CD14-positive monocyte (primary cell): ENCODE measurements around the gene FNIP1. TPM values are rescaled to one million over a fixed set of nuclear protein-coding genes. Genes with fewer than 3 reads are reported as not detected.

Experiments
- DNase-seq, 3 donors: peaks; one replicate each; pipeline ENCODE4 v3.0.0-alpha.2; 2011 to 2022
- H2AFZ ChIP-seq: 2 replicates; pipeline ENCODE4 v1.6.0; 2012; ENCODE audit warnings: mild to moderate bottlenecking, low read depth, low read length, inconsistent platforms; ENCODE audit not compliant: insufficient read depth, poor library complexity, severe bottlenecking
- H3K27ac ChIP-seq, 2 donors: 1 replicate in 1 of 2; 2 replicates in 1 of 2; pipeline ENCODE4 v1.5.1; 2012 to 2013; ENCODE audit warnings: low read length in 2 of 2, control low read depth in 1 of 2, inconsistent platforms in 1 of 2, low read depth in 1 of 2, mild to moderate bottlenecking in 1 of 2
- H3K27me3 ChIP-seq, 2 donors: one replicate each; pipeline versions ENCODE4 v1.6.0 to v1.6.1; 2011 to 2013; ENCODE audit warnings: low read length in 2 of 2; ENCODE audit not compliant: control insufficient read depth in 2 of 2, insufficient read depth in 2 of 2
- H3K36me3 ChIP-seq, 2 donors: replicated peaks in 1 of 2; 1 replicate in 1 of 2; 2 replicates in 1 of 2; pipeline versions ENCODE4 v1.5.1 to v1.6.1; 2012 to 2013; ENCODE audit warnings: low read length in 2 of 2, control low read depth in 1 of 2, inconsistent platforms in 1 of 2, mild to moderate bottlenecking in 1 of 2; ENCODE audit not compliant: insufficient read depth in 2 of 2, control insufficient read depth in 1 of 2
- H3K4me1 ChIP-seq, 2 donors: 1 replicate in 1 of 2; 2 replicates in 1 of 2; pipeline versions ENCODE4 v1.5.1 to v1.6.1; 2012 to 2013; ENCODE audit warnings: low read length in 2 of 2, control low read depth in 1 of 2, inconsistent platforms in 1 of 2, mild to moderate bottlenecking in 1 of 2, moderate library complexity in 1 of 2; ENCODE audit not compliant: insufficient read depth in 2 of 2, control insufficient read depth in 1 of 2
- H3K4me2 ChIP-seq: replicated peaks from 2 replicates; pipeline ENCODE3; 2012; ENCODE audit warnings: low read length, moderate library complexity, mild to moderate bottlenecking; ENCODE audit not compliant: poor library complexity, severe bottlenecking; ENCODE audit errors: extremely low read depth
- H3K4me3 ChIP-seq, 3 experiments: fragments of 200-600 bp in 1 of 3; sonication (generic) in 1 of 3; replicated peaks in 1 of 3; 1 replicate in 2 of 3; 2 replicates in 1 of 3; pipeline ENCODE4 v1.5.1; 2011 to 2013; ENCODE audit warnings: low read length in 3 of 3, mild to moderate bottlenecking in 3 of 3, control low read depth in 2 of 3, low read depth in 2 of 3, inconsistent platforms in 1 of 3, moderate library complexity in 1 of 3
- H3K79me2 ChIP-seq: 2 replicates; pipeline ENCODE4 v1.6.0; 2012; ENCODE audit warnings: mild to moderate bottlenecking, control low read depth, inconsistent platforms, low read length, moderate library complexity; ENCODE audit not compliant: insufficient read depth
- H3K9ac ChIP-seq: 2 replicates; pipeline ENCODE4 v1.6.0; 2017; ENCODE audit warnings: low read length, mild to moderate bottlenecking; ENCODE audit not compliant: insufficient read depth, poor library complexity, severe bottlenecking
- H3K9me3 ChIP-seq, 2 donors: replicated peaks in 1 of 2; 1 replicate in 1 of 2; 2 replicates in 1 of 2; pipeline versions ENCODE4 v1.5.1 to v1.6.1; 2012 to 2013; ENCODE audit warnings: low read length in 2 of 2, control low read depth in 1 of 2; ENCODE audit not compliant: control insufficient read depth in 1 of 2, insufficient read depth in 1 of 2
- H4K20me1 ChIP-seq: 2 replicates; pipeline ENCODE4 v1.6.0; 2012; ENCODE audit warnings: mild to moderate bottlenecking, low read length, control low read depth, moderate library complexity; ENCODE audit not compliant: insufficient read depth
- H3K27ac Mint-ChIP-seq, 7 donors: one replicate each; pipeline ENCODE4 v1.8.0; 2020; ENCODE audit warnings: mild to moderate bottlenecking in 7 of 7, mixed read lengths in 7 of 7, moderate library complexity in 6 of 7, inconsistent platforms in 2 of 7
- H3K27me3 Mint-ChIP-seq, 3 donors: one replicate each; pipeline ENCODE4 v1.8.0; 2021 to 2022; ENCODE audit warnings: low read depth in 3 of 3, mild to moderate bottlenecking in 3 of 3, mixed read lengths in 3 of 3, moderate library complexity in 3 of 3, inconsistent platforms in 1 of 3
- H3K36me3 Mint-ChIP-seq, 2 donors: one replicate each; pipeline ENCODE4 v1.8.0; 2020; ENCODE audit warnings: mixed read lengths in 2 of 2, inconsistent platforms in 1 of 2, mild to moderate bottlenecking in 1 of 2
- H3K4me1 Mint-ChIP-seq: one replicate; pipeline ENCODE4 v1.8.0; 2020; ENCODE audit warnings: mild to moderate bottlenecking, mixed read lengths
- H3K4me3 Mint-ChIP-seq, 2 donors: one replicate each; pipeline ENCODE4 v1.8.0; 2020; ENCODE audit warnings: mild to moderate bottlenecking in 2 of 2, mixed read lengths in 2 of 2, moderate library complexity in 1 of 2
- H3K9me3 Mint-ChIP-seq, 7 donors: one replicate each; pipeline ENCODE4 v1.8.0; 2020 to 2022; ENCODE audit warnings: mixed read lengths in 7 of 7, mild to moderate bottlenecking in 6 of 7, moderate library complexity in 6 of 7, inconsistent platforms in 2 of 7
- WGBS: methylation state at CpG from one replicate; pipeline ENCODE4 v1.1.5; 2013; ENCODE audit warnings: missing lambda C conversion rate; ENCODE audit not compliant: insufficient coverage; 5-methylcytosine and 5-hydroxymethylcytosine counted together
- intact Hi-C, 2 donors: fragments of 100-400 bp; cut with micrococcal nuclease; formaldehyde crosslinking; loops; one replicate each; pipeline versions ENCODE4 v1.15.0 to v1.15.1; 2023
- polyA plus RNA-seq, 3 donors: library from polyadenylated mRNA; depleted of rRNA in 1 of 3; unstranded in 2 of 3; stranded (reverse) in 1 of 3; fragments of 300-500 nt in 2 of 3; fragments of >200 nt in 1 of 3; fragmentation: Illumina TruSeq in 2 of 3; gene quantifications; 1 replicate in 2 of 3; 2 replicates in 1 of 3; pipeline ENCODE4 v1.2.3, GENCODE V29; 2012 to 2021
- TF ChIP-seq, protein P1 (sequence below): fragments of 200-600 bp; IDR thresholded peaks from one replicate; pipeline ENCODE4 v1.8.0; 2022; ENCODE audit warnings: antibody characterized with exemption, mild to moderate bottlenecking

Gene FNIP1
- polyA plus RNA-seq, 3 donors, result 13.6 to 17.3 (median 16.3) TPM

DNA sequence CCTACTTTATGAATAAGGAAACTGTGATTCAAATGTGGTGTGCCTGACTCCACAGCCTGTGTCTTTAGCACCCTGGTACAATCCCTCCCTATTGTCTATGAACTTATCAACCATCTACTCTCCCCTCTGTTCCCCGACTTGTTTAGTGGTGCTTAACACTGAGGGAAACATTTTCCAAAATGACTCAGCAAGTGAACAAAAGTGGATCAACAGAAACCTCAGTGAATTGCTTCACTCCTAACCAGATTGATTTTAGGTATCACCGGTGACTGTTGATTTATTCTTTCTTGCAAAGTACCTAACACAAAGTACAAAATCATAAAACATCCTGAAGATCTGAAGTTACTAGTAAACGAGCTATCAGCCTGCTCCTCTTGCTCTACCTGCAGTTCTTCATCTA, 119.7 kb downstream of the FNIP1 start:
- 80% methylated on average over 1 of the region's 3 CpGs for WGBS
- H3K4me1 Mint-ChIP-seq, result peaks cover 15% of the 10 kb centered on the region
- H3K4me3 ChIP-seq, result no peak overlapping the region
- H3K27me3 Mint-ChIP-seq, result no peaks in the 10 kb centered on the region
- no peaks in the 10 kb centered on the region for H3K9me3 ChIP-seq
- H3K9me3 Mint-ChIP-seq, result peaks cover 0 to 1% (median 0%) of the 10 kb centered on the region in 7 donors
- peaks cover under 1% of the 10 kb centered on the region for H3K79me2 ChIP-seq
- H3K4me2 ChIP-seq, result no peak overlapping the region
- peaks cover 63 to 66% of the 10 kb centered on the region in 2 donors for H3K36me3 Mint-ChIP-seq
- no peaks in the 10 kb centered on the region for H3K27me3 ChIP-seq
- DNase-seq, result no peak
- no peaks in the 10 kb centered on the region for H4K20me1 ChIP-seq
- no peak overlapping the region for H3K4me3 Mint-ChIP-seq
- H2AFZ ChIP-seq, result no peak overlapping the region
- H3K27ac Mint-ChIP-seq, result peak overlapping the region in 3 of 7 donors; percentile 50 to 83 (median 53)
- intact Hi-C loops, result no loop called here
- peaks cover 3 to 11% of the 10 kb centered on the region in 2 donors for H3K4me1 ChIP-seq
- TF ChIP-seq, protein P1, sequence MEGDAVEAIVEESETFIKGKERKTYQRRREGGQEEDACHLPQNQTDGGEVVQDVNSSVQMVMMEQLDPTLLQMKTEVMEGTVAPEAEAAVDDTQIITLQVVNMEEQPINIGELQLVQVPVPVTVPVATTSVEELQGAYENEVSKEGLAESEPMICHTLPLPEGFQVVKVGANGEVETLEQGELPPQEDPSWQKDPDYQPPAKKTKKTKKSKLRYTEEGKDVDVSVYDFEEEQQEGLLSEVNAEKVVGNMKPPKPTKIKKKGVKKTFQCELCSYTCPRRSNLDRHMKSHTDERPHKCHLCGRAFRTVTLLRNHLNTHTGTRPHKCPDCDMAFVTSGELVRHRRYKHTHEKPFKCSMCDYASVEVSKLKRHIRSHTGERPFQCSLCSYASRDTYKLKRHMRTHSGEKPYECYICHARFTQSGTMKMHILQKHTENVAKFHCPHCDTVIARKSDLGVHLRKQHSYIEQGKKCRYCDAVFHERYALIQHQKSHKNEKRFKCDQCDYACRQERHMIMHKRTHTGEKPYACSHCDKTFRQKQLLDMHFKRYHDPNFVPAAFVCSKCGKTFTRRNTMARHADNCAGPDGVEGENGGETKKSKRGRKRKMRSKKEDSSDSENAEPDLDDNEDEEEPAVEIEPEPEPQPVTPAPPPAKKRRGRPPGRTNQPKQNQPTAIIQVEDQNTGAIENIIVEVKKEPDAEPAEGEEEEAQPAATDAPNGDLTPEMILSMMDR, result no peak
- peaks cover 49 to 85% of the 10 kb centered on the region in 2 donors for H3K36me3 ChIP-seq
- no peak overlapping the region for H3K9ac ChIP-seq
- peak overlapping the region in 1 of 2 donors; percentile 34 for H3K27ac ChIP-seq

DNA sequence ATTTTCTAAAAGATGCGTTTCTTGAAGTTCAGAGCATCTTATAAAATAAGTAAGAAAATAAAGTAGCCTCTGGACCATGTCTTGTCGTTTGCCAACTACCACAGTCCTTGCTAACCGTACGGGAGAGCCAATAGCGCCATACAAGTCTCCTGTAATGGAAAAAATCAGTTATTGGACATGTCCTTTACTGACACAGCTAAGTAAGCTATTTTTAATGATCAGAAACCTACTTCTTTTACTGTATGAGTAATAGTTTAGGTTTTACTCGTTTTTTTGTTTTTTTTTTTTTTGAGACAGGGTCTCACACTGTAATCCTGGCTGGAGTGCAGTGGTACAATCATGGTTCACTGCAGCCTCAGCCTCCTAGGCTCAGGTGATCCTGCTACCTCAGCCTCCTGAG, 124.0 kb downstream of the FNIP1 start:
- WGBS, result 80% methylated on average over 1 of the region's 6 CpGs
- DNase-seq, result no peak
- Histone ChIP-seq H2AFZ (no peak overlapping the region), H3K4me2 (no peak overlapping the region), H3K79me2 (peaks cover 9% of the 10 kb centered on the region), H3K36me3 (peaks cover 86 to 98% of the 10 kb centered on the region in 2 donors), H3K27ac (peak overlapping the region in 1 of 2 donors; percentile 57), H4K20me1 (no peaks in the 10 kb centered on the region), H3K4me1 (no peaks in the 10 kb centered on the region), H3K9me3 (no peaks in the 10 kb centered on the region), H3K4me3 (no peak overlapping the region), H3K27me3 (no peaks in the 10 kb centered on the region), H3K9ac (no peak overlapping the region)
- Mint-ChIP-seq H3K27me3 (no peaks in the 10 kb centered on the region), H3K36me3 (peaks cover 74 to 89% of the 10 kb centered on the region in 2 donors), H3K4me3 (no peak overlapping the region), H3K27ac (peak overlapping the region in 2 of 7 donors; percentile 19 to 63), H3K4me1 (peaks cover 3% of the 10 kb centered on the region), H3K9me3 (peaks cover 0 to 1% (median 0%) of the 10 kb centered on the region in 7 donors)
- TF ChIP-seq, protein P1, result no peak
- intact Hi-C loops, result no loop called here
